Measurements from ENCODE around the gene BMP6. TPM values are rescaled to one million over a fixed set of nuclear protein-coding genes. Genes with fewer than 3 reads are reported as not detected.

Gene BMP6
- total and polyA plus RNA-seq, 2 of the 4 experiments (the other 2 are of a cell fraction) = 0.18 to 0.19 TPM

- H2BK120ac ChIP-seq (ENCODE audit: low read depth, low read length) = no peak overlapping the region
- H2BK5ac ChIP-seq (ENCODE audit: low read depth, low read length, poor library complexity, severe bottlenecking) = no peak overlapping the region
- no peak overlapping the region for H4K5ac ChIP-seq (ENCODE audit: low read depth, low read length)
- no peak overlapping the region for H3K18ac ChIP-seq (ENCODE audit: low read depth, low read length)
- no peak overlapping the region for H2AFZ ChIP-seq (replicated peaks; ENCODE audit: low read length, poor library complexity)
- no peaks in the 10 kb centered on the region for H3K9me3 ChIP-seq (ENCODE audit: control insufficient read depth, insufficient read depth, low read length)
- H3K4me3 ChIP-seq (ENCODE audit: insufficient read depth, low read depth, low read length) = no peak overlapping the region
- no peak overlapping the region for H2BK20ac ChIP-seq (ENCODE audit: low read depth, low read length)
- H3K23ac ChIP-seq (ENCODE audit: low read depth, low read length) = no peak overlapping the region
- no peak overlapping the region for H3K14ac ChIP-seq (replicated peaks; ENCODE audit: low read depth, low read length)
- H3K9me1 ChIP-seq (ENCODE audit: insufficient read depth, low read length) = peaks cover 7% of the 10 kb centered on the region
- no peak overlapping the region for H2AK9ac ChIP-seq (replicated peaks; ENCODE audit: low read depth, low read length, poor library complexity)
- H2BK15ac ChIP-seq (ENCODE audit: low read depth, low read length) = no peak overlapping the region
- DNase-seq = no peak
- no peak overlapping the region for H4K91ac ChIP-seq (ENCODE audit: insufficient read depth, low read depth, low read length)
- intact Hi-C loops (cut with micrococcal nuclease) = loop anchor here (5.0 kb wide), 1 partner anchor 65 kb away; no protein-coding TSS in a partner anchor
- H3K4me1 ChIP-seq (ENCODE audit: control insufficient read depth, insufficient read depth, low read length) = peaks cover 6% of the 10 kb centered on the region; the same call in 1 of the 2 replicates
- H4K8ac ChIP-seq (ENCODE audit: low read depth in 2 of 2, low read length in 2 of 2) = no peak overlapping the region
- H3K9ac ChIP-seq (ENCODE audit: low read depth, low read length) = no peak overlapping the region
- no peak overlapping the region for H3K27ac ChIP-seq (ENCODE audit: insufficient read depth, low read length)
- POLR2A ChIA-PET (ENCODE audit: unreplicated experiment) = no interaction called here
- H3K79me1 ChIP-seq (ENCODE audit: low read depth in 1 of 2, low read length in 2 of 2) = peaks cover 4 to 23% of the 10 kb centered on the region in 2 experiments; a peak in 3 of 4 replicates
- no peak for TF ChIP-seq CTCF (conservative IDR thresholded peaks at IDR 0.05; ENCODE audit: low read depth, low read length)
- TF ChIP-seq NFE2L2 (IDR thresholded peaks at IDR 0.05; ENCODE audit: low read depth, low read length) = no peak
- no peak for TF ChIP-seq SMC3 (IDR thresholded peaks at IDR 0.05; ENCODE audit: low read depth, low read length)
- TF ChIP-seq MAZ (IDR thresholded peaks at IDR 0.05; ENCODE audit: borderline replicate concordance, low read depth, low read length) = no peak
- no peak for TF ChIP-seq RAD21 (IDR thresholded peaks at IDR 0.05; ENCODE audit: low read length)
- no peak for TF ChIP-seq RFX5 (IDR thresholded peaks at IDR 0.05; ENCODE audit: low read depth, low read length)
- TF ChIP-seq ELK1 (IDR thresholded peaks at IDR 0.05; ENCODE audit: borderline replicate concordance, low read depth, low read length) = no peak
- no peak for TF ChIP-seq CEBPB (IDR thresholded peaks at IDR 0.05; ENCODE audit: low read depth, low read length)
- TF ChIP-seq POLR2A (IDR thresholded peaks at IDR 0.05; ENCODE audit: low read depth, low read length) = no peak
- H2AK5ac ChIP-seq (ENCODE audit: low read depth, low read length) = no peak overlapping the region
- peaks cover 6% of the 10 kb centered on the region for H3K36me3 ChIP-seq (ENCODE audit: control insufficient read depth, insufficient read depth, low read length)
- no peak overlapping the region for H3K56ac ChIP-seq (ENCODE audit: extremely low read depth, insufficient read depth, low read length)
- ATAC-seq (ENCODE audit: low read depth) = no peak
- H4K20me1 ChIP-seq (ENCODE audit: insufficient read depth, low read length) = peaks cover 24% of the 10 kb centered on the region
- 90% methylated on average over 3 of the region's 6 CpGs; no CpG with 5 or more reads in 1 of the 2 experiments for WGBS, 2 experiments (ENCODE audit: extremely low coverage in 2 of 2, insufficient read length in 1 of 2)
- BruUV-seq (replicated peaks) = no TSS peak
- dilution Hi-C loops (cut with HindIII; ENCODE audit: low sequenced_read_pairs, unreplicated experiment) = no loop called here
- peaks cover 29% of the 10 kb centered on the region for H3K27me3 ChIP-seq (ENCODE audit: control insufficient read depth, insufficient read depth, low read length)
- H3K4me2 ChIP-seq (ENCODE audit: low read depth, low read length) = no peak overlapping the region
- in situ Hi-C loops (cut with MboI; ENCODE audit: low sequenced_read_pairs) = no loop called here
- CTCF ChIA-PET = no interaction called here
- H3K4ac ChIP-seq (ENCODE audit: low read depth, low read length) = no peak overlapping the region
These were observed 186.1 kb downstream of the BMP6 start for GRCh38 chr6:7912024-7912423.
